Measurements from ENCODE around the gene GOLGA3.

The GOLGA3 gene

GRCh38 chr12:132831771-132832170 lies 3.1 kb upstream of the GOLGA3 start:
- TF ChIP-seq REST (IDR thresholded peaks at IDR 0.05; ENCODE audit: insufficient read depth in 1 of 2, low read depth in 2 of 2, low read length in 2 of 2) (no peak), SIN3A (IDR thresholded peaks at IDR 0.05; ENCODE audit: borderline replicate concordance, insufficient read depth, low read length) (no peak), POLR2AphosphoS5 (IDR thresholded peaks at IDR 0.05; ENCODE audit: low read depth, low read length) (no peak), FOXP2 (optimal IDR thresholded peaks at IDR 0.05; ENCODE audit: borderline replicate concordance, extremely low read depth, extremely low read length, insufficient read depth) (no peak), TAF1 (IDR thresholded peaks at IDR 0.05; ENCODE audit: borderline replicate concordance, insufficient read depth, low read length) (no peak)

GRCh38 chr12:132827763-132828703 lies 636 bp downstream of the GOLGA3 start:
- TF ChIP-seq TAF1 (IDR thresholded peaks at IDR 0.05; ENCODE audit: borderline replicate concordance, insufficient read depth, low read length) (peak; percentile 35; the same call in 1 of the 2 replicates), FOXP2 (optimal IDR thresholded peaks at IDR 0.05; ENCODE audit: borderline replicate concordance, extremely low read depth, extremely low read length, insufficient read depth) (no peak)

- TF ChIP-seq POLR2AphosphoS5 (IDR thresholded peaks at IDR 0.05; ENCODE audit: low read depth, low read length) (no peak), REST (IDR thresholded peaks at IDR 0.05; ENCODE audit: insufficient read depth in 1 of 2, low read depth in 2 of 2, low read length in 2 of 2) (no peak)
These were observed 2.8 kb downstream of the GOLGA3 start for GRCh38 chr12:132825861-132826260.

GRCh38 chr12:132825089-132825488 lies 3.6 kb downstream of the GOLGA3 start:
- TF ChIP-seq TAF1 (IDR thresholded peaks at IDR 0.05; ENCODE audit: borderline replicate concordance, insufficient read depth, low read length), result no peak
- no peak for TF ChIP-seq FOXP2 (optimal IDR thresholded peaks at IDR 0.05; ENCODE audit: borderline replicate concordance, extremely low read depth, extremely low read length, insufficient read depth)
- no peak for TF ChIP-seq POLR2AphosphoS5 (IDR thresholded peaks at IDR 0.05; ENCODE audit: low read depth, low read length)
- no peak for TF ChIP-seq SIN3A (IDR thresholded peaks at IDR 0.05; ENCODE audit: borderline replicate concordance, insufficient read depth, low read length)

- TF ChIP-seq FOXP2 (optimal IDR thresholded peaks at IDR 0.05; ENCODE audit: borderline replicate concordance, extremely low read depth, extremely low read length, insufficient read depth) (no peak), SIN3A (IDR thresholded peaks at IDR 0.05; ENCODE audit: borderline replicate concordance, insufficient read depth, low read length) (no peak), TAF1 (IDR thresholded peaks at IDR 0.05; ENCODE audit: borderline replicate concordance, insufficient read depth, low read length) (no peak), POLR2AphosphoS5 (IDR thresholded peaks at IDR 0.05; ENCODE audit: low read depth, low read length) (no peak), REST (IDR thresholded peaks at IDR 0.05; ENCODE audit: insufficient read depth in 1 of 2, low read depth in 2 of 2, low read length in 2 of 2) (no peak)
These were observed 4.6 kb downstream of the GOLGA3 start for GRCh38 chr12:132824053-132824452.

- TF ChIP-seq TAF1 (IDR thresholded peaks at IDR 0.05; ENCODE audit: borderline replicate concordance, insufficient read depth, low read length), result no peak
- no peak for TF ChIP-seq REST (IDR thresholded peaks at IDR 0.05; ENCODE audit: insufficient read depth in 1 of 2, low read depth in 2 of 2, low read length in 2 of 2)
- no peak for TF ChIP-seq POLR2AphosphoS5 (IDR thresholded peaks at IDR 0.05; ENCODE audit: low read depth, low read length)
- TF ChIP-seq FOXP2 (optimal IDR thresholded peaks at IDR 0.05; ENCODE audit: borderline replicate concordance, extremely low read depth, extremely low read length, insufficient read depth), result no peak
- no peak for TF ChIP-seq SIN3A (IDR thresholded peaks at IDR 0.05; ENCODE audit: borderline replicate concordance, insufficient read depth, low read length)
These were observed 10.1 kb downstream of the GOLGA3 start for GRCh38 chr12:132818562-132818961.

Measured in PFSK-1 (cell line).